ENCODE data around the gene AXDND1.
A peak's percentile ranks its signal among the peaks of the same experiment; 100 is the strongest.

The AXDND1 gene

GRCh38 chr1:179365342-179366092 is at the start of gene AXDND1:
Gene AXDND1 (plus strand): TSS chr1:179365971. CDS start chr1:179366510, 539 bp downstream.
- peak; percentile 90 for DNase-seq (ENCODE audit: low read depth)
- TF ChIP-seq CTCF (conservative IDR thresholded peaks at IDR 0.05; ENCODE audit: low read depth, low read length): peak; percentile 41
- peak within 1 kb of the TSS; percentile 89 for H3K4me3 ChIP-seq (ENCODE audit: low read depth, low read length)

- H3K4me3 ChIP-seq (ENCODE audit: low read depth, low read length): no peak overlapping the region
- no peak for DNase-seq (ENCODE audit: low read depth)
- TF ChIP-seq CTCF (conservative IDR thresholded peaks at IDR 0.05; ENCODE audit: low read depth, low read length): no peak
Measured at GRCh38 chr1:179318491-179318890, 47.3 kb upstream of the AXDND1 start.

- DNase-seq (ENCODE audit: low read depth): no peak
- no peak for TF ChIP-seq CTCF (conservative IDR thresholded peaks at IDR 0.05; ENCODE audit: low read depth, low read length)
- H3K4me3 ChIP-seq (ENCODE audit: low read depth, low read length): no peak overlapping the region
Measured at GRCh38 chr1:179321533-179322216, 44.1 kb upstream of the AXDND1 start.

- no peak overlapping the region for H3K4me3 ChIP-seq (ENCODE audit: low read depth, low read length)
- DNase-seq (ENCODE audit: low read depth): no peak
- no peak for TF ChIP-seq CTCF (conservative IDR thresholded peaks at IDR 0.05; ENCODE audit: low read depth, low read length)
Measured at GRCh38 chr1:179322557-179322956, 43.2 kb upstream of the AXDND1 start.

- no peak overlapping the region for H3K4me3 ChIP-seq (ENCODE audit: low read depth, low read length)
- no peak for DNase-seq (ENCODE audit: low read depth)
- TF ChIP-seq CTCF (conservative IDR thresholded peaks at IDR 0.05; ENCODE audit: low read depth, low read length): no peak
Measured at GRCh38 chr1:179323436-179323835, 42.3 kb upstream of the AXDND1 start.

GRCh38 chr1:179325836-179326235 is 39.9 kb upstream of the AXDND1 start:
- DNase-seq (ENCODE audit: low read depth): no peak
- no peak overlapping the region for H3K4me3 ChIP-seq (ENCODE audit: low read depth, low read length)
- no peak for TF ChIP-seq CTCF (conservative IDR thresholded peaks at IDR 0.05; ENCODE audit: low read depth, low read length)

Measured in choroid plexus epithelial cell (primary cell).